GM10847 (cell line): Measurements from ENCODE around the gene GAREM1.

Source experiments
- POLR2A ChIP-seq: IDR thresholded peaks from 2 replicates; pipeline ENCODE4 v1.6.1; 2011; ENCODE audit not compliant: insufficient read length; ENCODE audit errors: extremely low read depth

GAREM1 gene

GRCh38 chr18:32366586-32367538, 103.8 kb downstream of the GAREM1 start:
- no peak for TF ChIP-seq POLR2A

- TF ChIP-seq POLR2A, result no peak
Observed at GRCh38 chr18:32362484-32362883, 108.2 kb downstream of the GAREM1 start.

- no peak for TF ChIP-seq POLR2A
Observed at GRCh38 chr18:32360682-32361345, 109.9 kb downstream of the GAREM1 start.

GRCh38 chr18:32358529-32358928, 112.2 kb downstream of the GAREM1 start:
- no peak for TF ChIP-seq POLR2A

GRCh38 chr18:32358075-32358474, 112.6 kb downstream of the GAREM1 start:
- TF ChIP-seq POLR2A, result no peak

GRCh38 chr18:32355896-32356295, 114.8 kb downstream of the GAREM1 start:
- no peak for TF ChIP-seq POLR2A

- no peak for TF ChIP-seq POLR2A
Observed at GRCh38 chr18:32354518-32354917, 116.2 kb downstream of the GAREM1 start.

- no peak for TF ChIP-seq POLR2A
Observed at GRCh38 chr18:32353257-32353656, 117.4 kb downstream of the GAREM1 start.

GRCh38 chr18:32351032-32351431, 119.7 kb downstream of the GAREM1 start:
- TF ChIP-seq POLR2A, result no peak

GRCh38 chr18:32349728-32350395, 120.8 kb downstream of the GAREM1 start:
- no peak for TF ChIP-seq POLR2A

- no peak for TF ChIP-seq POLR2A
Observed at GRCh38 chr18:32346671-32347070, 124.0 kb downstream of the GAREM1 start.

- TF ChIP-seq POLR2A, result no peak
Observed at GRCh38 chr18:32343634-32344033, 127.0 kb downstream of the GAREM1 start.

GRCh38 chr18:32339045-32339444, 131.6 kb downstream of the GAREM1 start:
- no peak for TF ChIP-seq POLR2A

GRCh38 chr18:32337821-32338220, 132.9 kb downstream of the GAREM1 start:
- no peak for TF ChIP-seq POLR2A

- no peak for TF ChIP-seq POLR2A
Observed at GRCh38 chr18:32337347-32337746, 133.3 kb downstream of the GAREM1 start.

- no peak for TF ChIP-seq POLR2A
Observed at GRCh38 chr18:32335228-32335627, 135.5 kb downstream of the GAREM1 start.
